Stimulated activated CD4-positive, alpha-beta T cell treated with anti-CD3 and anti-CD28 coated beads, TNF-alpha, amount 100 ng/mL, for 24 hours (primary cell): ENCODE data around the gene TAF13.
"Not testable (repeated sequence)": the region's sequence is repeated elsewhere in the genome, so short reads cannot be mapped to it uniquely, and the experiment has no call there.

Experiments
- DNase-seq, 3 experiments: peaks; one replicate each; pipeline ENCODE4 v3.0.0-alpha.2; 2020; ENCODE audit warnings: low read depth in 3 of 3

Gene TAF13

DNA sequence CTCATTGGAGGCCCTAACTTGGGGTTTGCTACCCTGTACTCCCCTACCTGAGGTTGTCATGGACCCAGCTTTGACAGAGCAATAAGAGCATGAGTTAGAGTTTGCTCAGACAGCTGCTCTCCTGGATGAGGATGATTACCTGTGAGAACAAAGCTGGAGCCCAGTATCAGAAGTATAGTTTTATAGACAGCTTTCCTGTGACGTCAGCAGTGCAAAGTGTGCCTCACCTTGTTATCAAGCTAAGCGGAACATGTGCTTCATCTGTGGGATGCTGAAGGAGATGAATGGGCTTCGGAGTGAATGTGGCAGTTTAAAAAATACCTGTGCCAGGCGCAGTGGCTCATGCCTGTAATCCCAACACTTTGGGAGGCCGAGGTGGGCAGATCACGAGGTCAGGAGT, 28.5 kb downstream of the TAF13 start:
- DNase-seq = no peak

DNA sequence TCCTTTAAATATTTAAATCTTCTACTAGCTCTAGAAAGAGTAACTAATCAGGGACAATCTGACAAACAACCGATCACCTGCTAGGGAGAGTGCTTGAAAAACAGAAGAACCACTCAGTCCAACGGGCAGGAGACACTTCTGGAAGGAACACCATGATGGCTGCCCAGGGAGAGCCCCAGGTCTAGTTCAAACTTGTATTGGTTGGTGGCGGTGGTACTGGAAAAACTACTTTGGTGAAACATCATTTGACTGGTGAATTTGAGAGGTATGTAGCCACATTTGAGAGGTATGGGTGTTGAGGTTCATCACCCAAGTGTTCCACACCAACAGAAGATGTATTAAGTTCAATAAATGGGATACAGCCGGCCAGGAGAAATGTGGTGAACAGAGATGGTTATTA, 29.1 kb downstream of the TAF13 start:
- DNase-seq = no peak

DNA sequence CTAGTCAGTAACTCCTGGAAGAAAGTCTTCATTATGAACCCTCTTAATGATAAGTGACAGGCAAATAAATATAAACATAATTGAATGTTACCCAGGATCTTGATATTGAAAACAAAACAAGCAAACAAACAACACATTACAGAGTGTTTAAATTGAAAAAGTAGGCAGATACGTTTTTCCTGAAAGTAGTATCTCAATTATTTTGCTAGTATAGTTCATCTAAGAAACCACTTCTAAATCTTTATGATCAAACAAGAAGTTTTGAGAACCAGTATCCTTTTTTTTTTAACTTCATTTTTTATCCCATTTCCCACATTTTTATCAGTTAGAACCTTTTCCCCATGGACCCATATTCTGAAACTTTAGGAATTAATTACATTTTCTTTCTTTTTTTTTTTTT, 30.2 kb downstream of the TAF13 start:
- DNase-seq = no peak

DNA sequence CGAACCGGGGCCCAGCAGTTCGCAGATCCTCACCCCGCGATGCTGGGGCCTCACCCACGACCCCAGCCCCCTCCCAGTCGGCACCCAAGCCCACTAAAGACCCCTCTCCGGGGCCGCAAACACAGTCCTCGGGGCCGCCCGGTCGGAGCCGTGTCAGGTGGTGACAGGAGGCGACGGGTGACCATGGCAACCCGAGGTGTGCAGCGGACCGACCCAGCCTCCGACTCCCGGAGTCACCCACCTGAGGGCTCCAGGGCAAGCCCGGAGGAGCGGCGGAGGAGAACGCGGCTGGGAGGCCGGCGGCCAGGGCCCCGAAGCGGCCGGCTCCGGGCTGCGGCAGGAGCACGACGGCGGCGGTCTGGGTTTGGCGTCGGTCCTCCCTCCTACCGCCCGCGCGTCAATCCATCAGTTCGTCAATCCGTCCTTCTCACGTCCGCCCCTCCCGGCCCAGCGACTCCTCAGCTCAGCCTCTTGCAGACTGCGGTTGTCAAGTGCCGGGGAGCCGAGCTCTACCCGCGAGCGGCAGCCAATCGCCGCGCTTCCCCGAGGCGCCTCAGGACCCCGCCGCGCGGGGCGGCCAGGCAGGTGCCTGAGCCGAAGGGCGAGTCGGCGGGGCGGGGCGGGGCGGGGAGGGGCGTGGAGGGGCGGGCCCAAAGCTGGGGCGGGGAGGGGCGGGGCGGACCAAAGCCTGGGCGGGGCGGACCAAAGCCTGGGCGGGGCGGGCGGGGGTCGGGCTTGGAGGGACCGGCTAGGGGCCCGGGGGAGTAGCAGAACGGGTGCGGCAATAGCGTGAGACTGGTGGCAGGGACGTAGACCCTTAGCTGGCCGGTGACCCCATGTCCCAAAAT, 34.0 kb downstream of the TAF13 start, which contains the start of gene WDR47:
Gene WDR47, minus strand, starts transcription at position 482 of the 848 bp plus-strand sequence. CDS start 18,590 bp downstream, outside the sequence.
- DNase-seq = peak; percentile 88 to 94 (median 90)

DNA sequence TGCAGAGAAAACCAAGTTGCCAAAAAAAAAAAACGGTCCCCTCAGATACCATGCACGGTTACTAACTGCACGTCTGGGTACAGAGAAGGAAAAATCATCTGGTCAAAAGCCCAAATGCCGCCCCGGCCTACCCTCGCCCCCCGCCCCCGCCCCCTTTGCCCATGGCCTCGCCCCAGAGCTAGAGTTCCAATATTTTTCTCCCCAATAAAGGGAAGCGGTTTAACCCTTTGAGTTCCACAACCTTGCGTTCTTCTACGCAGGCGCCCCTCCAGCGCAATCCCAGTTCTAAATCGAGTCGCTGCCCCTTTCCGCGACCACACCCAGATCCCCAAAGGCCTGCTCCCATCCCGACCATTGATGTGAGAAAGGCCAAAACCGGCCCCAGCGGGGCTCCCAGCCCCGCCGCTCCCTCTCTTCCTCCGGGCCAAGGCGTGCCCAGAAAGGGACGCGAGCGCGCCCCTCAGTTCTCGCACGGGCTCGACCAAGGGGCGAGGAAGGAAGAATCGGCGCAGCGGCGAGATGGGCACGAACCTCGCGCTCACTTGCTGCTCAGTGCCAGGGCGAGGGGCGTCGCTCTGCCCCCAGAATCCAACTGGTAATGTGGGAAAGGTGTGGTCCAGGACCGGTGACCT, 34.7 kb downstream of the TAF13 start:
- peak in 1 of 3 experiments; percentile 18 for DNase-seq

DNA sequence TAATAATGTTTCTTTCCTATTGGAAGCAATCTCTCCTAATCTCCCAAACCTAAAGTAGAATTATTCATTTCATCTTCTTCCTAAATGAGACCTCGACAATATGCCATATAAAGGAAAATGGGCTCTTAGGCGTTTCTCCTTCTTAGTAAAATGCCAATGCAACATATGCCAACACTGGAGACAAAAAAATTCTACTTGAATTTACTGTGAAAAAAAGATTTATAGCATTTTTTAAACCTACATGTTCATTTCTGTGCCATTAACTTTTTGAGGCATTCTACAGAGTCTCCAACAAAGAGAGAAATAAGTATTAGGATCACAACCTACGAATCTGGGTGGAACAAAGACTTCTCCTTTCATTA, 35.2 kb downstream of the TAF13 start:
- DNase-seq = no peak

DNA sequence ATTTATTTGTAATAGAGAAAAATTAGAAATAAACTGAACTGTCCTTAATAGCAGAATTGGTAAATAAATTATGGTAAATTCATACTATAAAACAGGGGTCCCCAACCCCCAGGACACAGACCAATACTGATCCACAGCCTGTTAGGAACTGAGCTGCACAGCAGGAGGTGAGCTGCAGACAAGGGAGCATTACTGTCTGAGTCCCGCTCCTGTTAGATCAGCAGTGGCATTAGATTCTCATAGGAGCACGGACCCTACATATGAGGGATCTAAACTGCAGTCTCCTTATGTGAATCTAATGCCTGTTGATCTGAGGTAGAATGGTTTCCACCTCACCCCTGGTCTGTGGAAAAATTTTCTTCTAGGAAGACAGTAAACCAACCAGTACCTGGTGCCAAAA, 41.4 kb downstream of the TAF13 start:
- DNase-seq = no peak

DNA sequence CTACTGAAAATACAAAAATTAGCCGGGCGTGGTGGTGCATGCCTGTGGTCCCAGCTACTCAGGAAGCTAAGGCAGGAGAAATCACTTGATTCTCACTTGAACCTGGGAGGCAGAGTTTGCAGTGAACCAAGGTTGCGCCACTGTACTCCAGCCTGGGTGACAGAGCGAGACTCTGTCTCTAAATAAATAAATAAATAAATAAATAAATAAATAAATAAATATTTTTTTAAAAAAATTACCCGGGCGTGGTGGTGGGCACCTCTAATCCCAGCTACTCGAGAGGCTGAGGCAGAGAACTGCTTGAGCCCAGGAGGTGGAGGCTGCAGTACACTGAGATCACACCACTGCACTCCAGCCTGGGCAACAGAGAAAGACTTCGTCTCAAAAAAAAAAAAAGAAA, 46.3 kb downstream of the TAF13 start:
- DNase-seq = not testable (repeated sequence)

DNA sequence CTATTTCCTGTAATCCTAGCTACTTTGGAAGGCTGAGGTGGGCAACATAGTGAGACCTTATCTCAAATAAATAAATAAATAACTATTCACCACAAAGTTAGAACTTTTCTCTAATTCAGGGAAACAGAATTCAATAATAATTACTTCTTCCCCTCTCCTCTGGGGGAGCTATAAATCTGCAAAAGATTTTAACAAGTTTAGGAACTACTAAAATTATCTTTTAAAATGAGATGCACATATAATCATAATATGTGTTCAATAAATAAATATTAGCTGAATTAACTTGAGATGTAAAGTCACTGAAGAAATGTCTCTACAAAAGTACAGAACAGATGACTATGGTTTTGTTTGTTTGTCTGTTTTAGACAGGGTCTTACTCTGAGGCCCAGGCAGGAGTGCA, 48.0 kb downstream of the TAF13 start:
- DNase-seq = no peak

DNA sequence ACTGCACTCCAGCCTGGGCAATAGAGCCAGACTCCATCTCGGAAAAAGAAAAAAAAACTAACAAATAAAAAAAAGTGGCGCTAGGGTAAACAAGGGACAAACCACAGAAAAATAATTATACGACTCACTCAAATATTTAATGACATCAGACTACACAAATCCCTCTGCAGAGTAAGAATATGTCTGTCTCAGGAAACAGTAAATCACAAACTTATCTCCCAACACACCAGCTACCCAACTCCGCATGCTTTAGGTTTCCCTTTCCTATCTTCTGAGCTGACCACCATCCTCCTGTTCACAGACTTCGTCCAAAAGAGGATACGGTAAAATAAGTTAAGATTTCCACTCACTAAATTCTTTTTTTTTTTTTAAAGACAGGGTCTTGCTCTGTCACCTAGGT, 50.1 kb downstream of the TAF13 start:
- no peak for DNase-seq

DNA sequence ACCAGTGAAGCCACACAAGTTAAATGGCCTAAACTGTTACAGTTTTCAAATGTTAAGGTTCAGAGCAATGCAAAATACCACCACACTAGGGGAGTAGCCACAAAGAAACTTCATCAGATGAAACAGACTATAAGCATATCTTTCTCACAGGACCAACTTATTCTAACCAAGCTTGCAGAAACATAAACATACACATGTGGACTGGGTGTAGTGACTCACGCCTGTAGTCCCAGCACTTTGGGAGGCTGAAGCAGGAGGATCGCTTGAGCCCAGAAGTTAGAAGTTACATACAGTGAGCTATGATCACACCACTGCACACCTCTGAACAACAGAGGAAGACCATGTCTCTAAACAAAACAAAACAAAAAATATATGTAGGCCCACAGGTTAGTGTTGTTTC, 51.2 kb downstream of the TAF13 start:
- DNase-seq = no peak

DNA sequence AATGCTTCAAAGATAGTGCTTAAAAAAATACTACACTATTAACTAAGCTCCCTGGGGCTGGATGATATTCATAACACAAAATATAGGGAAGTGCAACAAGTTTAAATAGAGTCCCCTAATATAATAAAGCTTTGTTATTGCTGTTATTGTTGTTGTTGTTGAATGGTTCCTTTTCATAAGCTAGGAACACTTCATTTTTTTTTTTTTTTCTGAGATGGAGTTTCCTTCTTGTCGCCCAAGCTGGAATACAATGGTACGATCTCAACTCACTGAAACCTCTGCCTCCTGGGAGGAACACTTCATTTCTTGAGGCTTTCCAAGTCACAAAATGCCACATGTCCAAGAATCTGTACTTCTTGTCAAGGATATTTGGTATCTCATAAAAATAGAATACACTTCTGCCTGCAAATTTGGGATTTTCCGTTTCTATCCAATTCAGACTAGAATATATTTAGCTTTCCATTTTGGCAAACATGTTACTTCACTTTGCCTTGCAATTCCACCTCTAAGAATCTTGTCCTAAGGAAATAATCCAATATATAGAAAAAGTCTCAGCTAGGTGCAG, 55.0 kb downstream of the TAF13 start:
- no peak for DNase-seq

DNA sequence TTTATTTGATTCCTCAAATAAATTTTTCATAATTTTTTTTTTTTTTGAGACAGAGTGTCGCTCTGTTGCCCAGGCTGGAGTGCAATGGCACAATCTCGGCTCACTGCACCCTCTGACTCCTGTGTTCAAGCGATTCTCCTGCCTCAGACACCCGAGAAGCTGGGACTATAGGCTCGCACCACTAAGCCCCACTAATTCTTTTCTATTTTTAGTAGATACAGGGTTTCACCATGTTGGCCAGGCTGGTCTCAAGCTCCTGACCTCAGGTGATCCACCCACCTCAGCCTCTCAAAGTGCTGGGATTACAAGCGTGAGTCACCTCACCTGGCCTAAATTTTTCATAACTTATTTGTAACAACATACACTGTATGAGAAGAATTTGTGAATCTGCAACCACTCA, 58.1 kb downstream of the TAF13 start:
- not testable (repeated sequence) for DNase-seq

DNA sequence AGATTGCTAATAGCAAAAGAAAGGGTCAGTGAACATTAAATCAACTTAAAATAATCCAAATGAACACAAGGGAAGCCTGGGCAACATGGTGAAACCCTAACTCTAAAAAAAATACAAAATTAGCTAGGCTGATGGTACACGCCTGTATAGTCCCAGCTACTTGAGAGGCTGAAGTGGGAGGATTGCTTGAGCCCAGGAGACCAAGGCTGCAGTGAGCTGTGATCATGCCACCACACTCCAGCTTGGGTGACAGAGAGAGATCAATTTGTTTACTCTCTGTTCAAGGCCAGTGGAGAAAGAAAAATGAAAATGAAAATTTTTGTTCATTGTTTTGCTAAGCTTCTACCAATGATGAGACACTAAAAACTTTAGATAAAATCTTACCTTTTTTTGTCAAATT, 58.7 kb downstream of the TAF13 start:
- DNase-seq = no peak
